HEK293 (cell line): ENCODE results near the gene ADAMTSL2.

Experiments
- ELK4 ChIP-seq: IDR thresholded peaks from 2 replicates; pipeline ENCODE4 v1.6.1; 2011; ENCODE audit warnings: mild to moderate bottlenecking, low read depth, low read length, borderline replicate concordance
- GLIS1 ChIP-seq: fragments of 450-650 bp; formaldehyde crosslinking; IDR thresholded peaks from 2 replicates; pipeline ENCODE4 v1.5.1; 2016; ENCODE audit warnings: missing biosample characterization, missing genetic modification characterization
- KLF8 ChIP-seq: fragments of 450-650 bp; formaldehyde crosslinking; IDR thresholded peaks from 2 replicates; pipeline ENCODE4 v1.5.1; 2016; ENCODE audit warnings: missing biosample characterization, missing genetic modification characterization
- MZF1 ChIP-seq: fragments of 450-650 bp; formaldehyde crosslinking; IDR thresholded peaks from 2 replicates; pipeline ENCODE4 v1.5.1; 2017; ENCODE audit warnings: missing biosample characterization, missing genetic modification characterization, borderline replicate concordance
- ZNF133 ChIP-seq: fragments of 450-650 bp; formaldehyde crosslinking; IDR thresholded peaks from 2 replicates; pipeline ENCODE4 v1.5.1; 2016; ENCODE audit warnings: missing biosample characterization, missing genetic modification characterization
- ZNF24 ChIP-seq: fragments of 450-650 bp; formaldehyde crosslinking; IDR thresholded peaks from 2 replicates; pipeline ENCODE4 v1.5.1; 2016; ENCODE audit warnings: missing biosample characterization, missing genetic modification characterization
- ZNF449 ChIP-seq: fragments of 450-650 bp; formaldehyde crosslinking; IDR thresholded peaks from 2 replicates; pipeline ENCODE4 v1.5.1; 2017; ENCODE audit warnings: missing biosample characterization, mild to moderate bottlenecking, missing genetic modification characterization, moderate library complexity
- ZNF549 ChIP-seq: fragments of 450-650 bp; IDR thresholded peaks from 2 replicates; pipeline ENCODE4 v1.5.1; 2018; ENCODE audit warnings: missing biosample characterization, missing genetic modification characterization, mild to moderate bottlenecking, inconsistent platforms, moderate library complexity
- ZNF596 ChIP-seq: fragments of 450-650 bp; IDR thresholded peaks from 2 replicates; pipeline ENCODE4 v1.5.0; 2018; ENCODE audit warnings: missing biosample characterization, mild to moderate bottlenecking, missing genetic modification characterization, moderate library complexity
- ZNF639 ChIP-seq: fragments of 450-650 bp; formaldehyde crosslinking; IDR thresholded peaks from 2 replicates; pipeline ENCODE4 v1.5.1; 2016; ENCODE audit warnings: missing biosample characterization, missing genetic modification characterization
- ZNF664 ChIP-seq: fragments of 450-650 bp; formaldehyde crosslinking; IDR thresholded peaks from 2 replicates; pipeline ENCODE4 v1.5.1; 2016; ENCODE audit warnings: missing biosample characterization, missing genetic modification characterization
- ZNF704 ChIP-seq: fragments of 450-650 bp; formaldehyde crosslinking; IDR thresholded peaks from 2 replicates; pipeline ENCODE4 v1.5.1; 2016; ENCODE audit warnings: missing biosample characterization, missing genetic modification characterization
- ZNF785 ChIP-seq: fragments of 450-650 bp; formaldehyde crosslinking; IDR thresholded peaks from 2 replicates; pipeline ENCODE4 v1.5.1; 2016; ENCODE audit warnings: missing biosample characterization, missing genetic modification characterization
- ZNF830 ChIP-seq: fragments of 450-650 bp; IDR thresholded peaks from 2 replicates; pipeline ENCODE4 v1.5.0; 2018; ENCODE audit warnings: missing biosample characterization, missing genetic modification characterization, low read depth, mild to moderate bottlenecking, moderate library complexity
- ZSCAN23 ChIP-seq: fragments of 450-650 bp; formaldehyde crosslinking; IDR thresholded peaks from 2 replicates; pipeline ENCODE4 v1.5.1; 2016; ENCODE audit warnings: missing biosample characterization, missing genetic modification characterization
- TF ChIP-seq, protein P1 (sequence below): fragments of 450-650 bp; formaldehyde crosslinking; IDR thresholded peaks from 2 replicates; pipeline ENCODE4 v1.5.1; 2016; ENCODE audit warnings: missing biosample characterization, missing genetic modification characterization, low read depth
- TF ChIP-seq, protein P2 (sequence below): fragments of 450-650 bp; formaldehyde crosslinking; IDR thresholded peaks from 2 replicates; pipeline ENCODE4 v1.5.1; 2016; ENCODE audit warnings: missing biosample characterization, missing genetic modification characterization
- TF ChIP-seq, protein P3 (sequence below): fragments of 450-650 bp; formaldehyde crosslinking; IDR thresholded peaks from 2 replicates; pipeline ENCODE4 v1.5.1; 2016; ENCODE audit warnings: missing biosample characterization, missing genetic modification characterization, borderline replicate concordance
- TF ChIP-seq, protein P4 (sequence below): fragments of 450-650 bp; formaldehyde crosslinking; IDR thresholded peaks from 2 replicates; pipeline ENCODE4 v1.5.1; 2017; ENCODE audit warnings: missing biosample characterization, missing genetic modification characterization

ADAMTSL2 gene

DNA sequence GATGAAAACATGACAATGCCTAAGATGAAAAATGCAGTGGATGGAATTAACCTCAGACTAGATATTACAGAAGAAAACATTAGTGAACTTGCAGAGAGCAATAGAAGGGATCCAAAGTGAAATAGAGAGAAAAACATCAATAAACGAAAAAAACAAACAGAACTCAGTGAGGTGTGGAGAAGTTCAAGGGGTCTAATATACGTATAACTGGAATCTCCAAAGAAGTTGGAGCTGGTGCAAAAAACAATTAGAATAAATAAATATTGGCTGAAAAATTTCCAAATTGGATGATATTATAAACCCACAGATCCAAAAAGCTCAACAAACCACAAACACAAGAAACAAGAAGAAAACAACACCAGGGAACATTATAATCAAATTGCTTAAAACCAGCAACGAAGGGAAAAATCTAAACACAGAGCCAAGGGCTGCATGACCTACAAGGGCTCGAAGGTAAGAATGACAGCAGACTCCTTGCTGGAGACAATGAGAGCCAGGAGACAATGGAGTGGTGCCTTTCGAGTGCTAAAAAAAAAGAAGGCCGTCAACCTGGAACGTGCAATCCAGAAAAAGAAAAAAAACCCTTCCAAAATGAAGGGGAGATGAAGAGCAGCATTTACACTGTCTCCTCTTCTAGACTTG is 62.9 kb downstream of the ADAMTSL2 start (continued):
- TF ChIP-seq GLIS1 (tag by site-specific recombination) (no peak), ZNF639 (peak; percentile 63; the same call in 1 of the 2 replicates), ZNF133 (peak; percentile 98), MZF1 (tag by site-specific recombination) (no peak), ZSCAN23 (tag by site-specific recombination) (no peak), ZNF24 (tag by site-specific recombination) (no peak), ZNF785 (tag by site-specific recombination) (no peak), ELK4 (no peak), ZNF830 (tag by site-specific recombination) (no peak), ZNF664 (no peak), ZNF549 (tag by site-specific recombination) (no peak), ZNF449 (tag by site-specific recombination) (no peak), ZNF704 (tag by site-specific recombination) (no peak), ZNF596 (no peak), KLF8 (tag by site-specific recombination) (peak; percentile 50; the same call in 1 of the 2 replicates)
- TF ChIP-seq, protein P1, sequence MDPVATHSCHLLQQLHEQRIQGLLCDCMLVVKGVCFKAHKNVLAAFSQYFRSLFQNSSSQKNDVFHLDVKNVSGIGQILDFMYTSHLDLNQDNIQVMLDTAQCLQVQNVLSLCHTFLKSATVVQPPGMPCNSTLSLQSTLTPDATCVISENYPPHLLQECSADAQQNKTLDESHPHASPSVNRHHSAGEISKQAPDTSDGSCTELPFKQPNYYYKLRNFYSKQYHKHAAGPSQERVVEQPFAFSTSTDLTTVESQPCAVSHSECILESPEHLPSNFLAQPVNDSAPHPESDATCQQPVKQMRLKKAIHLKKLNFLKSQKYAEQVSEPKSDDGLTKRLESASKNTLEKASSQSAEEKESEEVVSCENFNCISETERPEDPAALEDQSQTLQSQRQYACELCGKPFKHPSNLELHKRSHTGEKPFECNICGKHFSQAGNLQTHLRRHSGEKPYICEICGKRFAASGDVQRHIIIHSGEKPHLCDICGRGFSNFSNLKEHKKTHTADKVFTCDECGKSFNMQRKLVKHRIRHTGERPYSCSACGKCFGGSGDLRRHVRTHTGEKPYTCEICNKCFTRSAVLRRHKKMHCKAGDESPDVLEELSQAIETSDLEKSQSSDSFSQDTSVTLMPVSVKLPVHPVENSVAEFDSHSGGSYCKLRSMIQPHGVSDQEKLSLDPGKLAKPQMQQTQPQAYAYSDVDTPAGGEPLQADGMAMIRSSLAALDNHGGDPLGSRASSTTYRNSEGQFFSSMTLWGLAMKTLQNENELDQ (tag by site-specific recombination), result no peak
- TF ChIP-seq, protein P2, sequence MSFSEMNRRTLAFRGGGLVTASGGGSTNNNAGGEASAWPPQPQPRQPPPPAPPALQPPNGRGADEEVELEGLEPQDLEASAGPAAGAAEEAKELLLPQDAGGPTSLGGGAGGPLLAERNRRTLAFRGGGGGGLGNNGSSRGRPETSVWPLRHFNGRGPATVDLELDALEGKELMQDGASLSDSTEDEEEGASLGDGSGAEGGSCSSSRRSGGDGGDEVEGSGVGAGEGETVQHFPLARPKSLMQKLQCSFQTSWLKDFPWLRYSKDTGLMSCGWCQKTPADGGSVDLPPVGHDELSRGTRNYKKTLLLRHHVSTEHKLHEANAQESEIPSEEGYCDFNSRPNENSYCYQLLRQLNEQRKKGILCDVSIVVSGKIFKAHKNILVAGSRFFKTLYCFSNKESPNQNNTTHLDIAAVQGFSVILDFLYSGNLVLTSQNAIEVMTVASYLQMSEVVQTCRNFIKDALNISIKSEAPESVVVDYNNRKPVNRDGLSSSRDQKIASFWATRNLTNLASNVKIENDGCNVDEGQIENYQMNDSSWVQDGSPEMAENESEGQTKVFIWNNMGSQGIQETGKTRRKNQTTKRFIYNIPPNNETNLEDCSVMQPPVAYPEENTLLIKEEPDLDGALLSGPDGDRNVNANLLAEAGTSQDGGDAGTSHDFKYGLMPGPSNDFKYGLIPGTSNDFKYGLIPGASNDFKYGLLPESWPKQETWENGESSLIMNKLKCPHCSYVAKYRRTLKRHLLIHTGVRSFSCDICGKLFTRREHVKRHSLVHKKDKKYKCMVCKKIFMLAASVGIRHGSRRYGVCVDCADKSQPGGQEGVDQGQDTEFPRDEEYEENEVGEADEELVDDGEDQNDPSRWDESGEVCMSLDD, result no peak
- TF ChIP-seq, protein P3, sequence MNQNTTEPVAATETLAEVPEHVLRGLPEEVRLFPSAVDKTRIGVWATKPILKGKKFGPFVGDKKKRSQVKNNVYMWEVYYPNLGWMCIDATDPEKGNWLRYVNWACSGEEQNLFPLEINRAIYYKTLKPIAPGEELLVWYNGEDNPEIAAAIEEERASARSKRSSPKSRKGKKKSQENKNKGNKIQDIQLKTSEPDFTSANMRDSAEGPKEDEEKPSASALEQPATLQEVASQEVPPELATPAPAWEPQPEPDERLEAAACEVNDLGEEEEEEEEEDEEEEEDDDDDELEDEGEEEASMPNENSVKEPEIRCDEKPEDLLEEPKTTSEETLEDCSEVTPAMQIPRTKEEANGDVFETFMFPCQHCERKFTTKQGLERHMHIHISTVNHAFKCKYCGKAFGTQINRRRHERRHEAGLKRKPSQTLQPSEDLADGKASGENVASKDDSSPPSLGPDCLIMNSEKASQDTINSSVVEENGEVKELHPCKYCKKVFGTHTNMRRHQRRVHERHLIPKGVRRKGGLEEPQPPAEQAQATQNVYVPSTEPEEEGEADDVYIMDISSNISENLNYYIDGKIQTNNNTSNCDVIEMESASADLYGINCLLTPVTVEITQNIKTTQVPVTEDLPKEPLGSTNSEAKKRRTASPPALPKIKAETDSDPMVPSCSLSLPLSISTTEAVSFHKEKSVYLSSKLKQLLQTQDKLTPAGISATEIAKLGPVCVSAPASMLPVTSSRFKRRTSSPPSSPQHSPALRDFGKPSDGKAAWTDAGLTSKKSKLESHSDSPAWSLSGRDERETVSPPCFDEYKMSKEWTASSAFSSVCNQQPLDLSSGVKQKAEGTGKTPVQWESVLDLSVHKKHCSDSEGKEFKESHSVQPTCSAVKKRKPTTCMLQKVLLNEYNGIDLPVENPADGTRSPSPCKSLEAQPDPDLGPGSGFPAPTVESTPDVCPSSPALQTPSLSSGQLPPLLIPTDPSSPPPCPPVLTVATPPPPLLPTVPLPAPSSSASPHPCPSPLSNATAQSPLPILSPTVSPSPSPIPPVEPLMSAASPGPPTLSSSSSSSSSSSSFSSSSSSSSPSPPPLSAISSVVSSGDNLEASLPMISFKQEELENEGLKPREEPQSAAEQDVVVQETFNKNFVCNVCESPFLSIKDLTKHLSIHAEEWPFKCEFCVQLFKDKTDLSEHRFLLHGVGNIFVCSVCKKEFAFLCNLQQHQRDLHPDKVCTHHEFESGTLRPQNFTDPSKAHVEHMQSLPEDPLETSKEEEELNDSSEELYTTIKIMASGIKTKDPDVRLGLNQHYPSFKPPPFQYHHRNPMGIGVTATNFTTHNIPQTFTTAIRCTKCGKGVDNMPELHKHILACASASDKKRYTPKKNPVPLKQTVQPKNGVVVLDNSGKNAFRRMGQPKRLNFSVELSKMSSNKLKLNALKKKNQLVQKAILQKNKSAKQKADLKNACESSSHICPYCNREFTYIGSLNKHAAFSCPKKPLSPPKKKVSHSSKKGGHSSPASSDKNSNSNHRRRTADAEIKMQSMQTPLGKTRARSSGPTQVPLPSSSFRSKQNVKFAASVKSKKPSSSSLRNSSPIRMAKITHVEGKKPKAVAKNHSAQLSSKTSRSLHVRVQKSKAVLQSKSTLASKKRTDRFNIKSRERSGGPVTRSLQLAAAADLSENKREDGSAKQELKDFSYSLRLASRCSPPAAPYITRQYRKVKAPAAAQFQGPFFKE (tag by site-specific recombination), result no peak
- TF ChIP-seq, protein P4, sequence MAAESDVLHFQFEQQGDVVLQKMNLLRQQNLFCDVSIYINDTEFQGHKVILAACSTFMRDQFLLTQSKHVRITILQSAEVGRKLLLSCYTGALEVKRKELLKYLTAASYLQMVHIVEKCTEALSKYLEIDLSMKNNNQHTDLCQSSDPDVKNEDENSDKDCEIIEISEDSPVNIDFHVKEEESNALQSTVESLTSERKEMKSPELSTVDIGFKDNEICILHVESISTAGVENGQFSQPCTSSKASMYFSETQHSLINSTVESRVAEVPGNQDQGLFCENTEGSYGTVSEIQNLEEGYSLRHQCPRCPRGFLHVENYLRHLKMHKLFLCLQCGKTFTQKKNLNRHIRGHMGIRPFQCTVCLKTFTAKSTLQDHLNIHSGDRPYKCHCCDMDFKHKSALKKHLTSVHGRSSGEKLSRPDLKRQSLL (tag by site-specific recombination), result no peak
